HCT116 (cell line): ENCODE results near the gene RASL12.

Experiments
- EGR1 ChIP-seq: IDR thresholded peaks from 2 replicates; pipeline ENCODE4 v1.6.1; 2012; ENCODE audit warnings: low read depth
- EZH2 ChIP-seq: fragments of 200-600 bp; sonication (generic); IDR thresholded peaks from 2 replicates; pipeline ENCODE4 v1.6.1; 2017; ENCODE audit warnings: antibody characterized with exemption, mixed run types
- FOSL1 ChIP-seq: IDR thresholded peaks from 2 replicates; pipeline ENCODE4 v1.6.1; 2012; ENCODE audit warnings: low read depth
- POLR2A ChIP-seq: IDR thresholded peaks from 2 replicates; pipeline ENCODE4 v1.7.0; 2011; ENCODE audit warnings: borderline replicate concordance; ENCODE audit not compliant: insufficient read depth, insufficient read length; ENCODE audit errors: extremely low read depth
- POLR2AphosphoS5 ChIP-seq: IDR thresholded peaks from 2 replicates; pipeline ENCODE4 v1.6.1; 2011; ENCODE audit warnings: mild to moderate bottlenecking, low read depth, low read length, moderate library complexity
- TCF7L2 ChIP-seq: IDR thresholded peaks from 2 replicates; pipeline ENCODE4 v1.7.0; 2011; ENCODE audit warnings: borderline replicate concordance, inconsistent platforms; ENCODE audit not compliant: insufficient read depth, insufficient read length; ENCODE audit errors: extremely low read depth
- ZFX ChIP-seq: fragments of 450-650 bp; IDR thresholded peaks from 2 replicates; pipeline ENCODE4 v1.6.1; 2017
- ZNF274 ChIP-seq: fragments of 200-500 bp; sonication (Bioruptor generic); IDR thresholded peaks from 2 replicates; pipeline ENCODE4 v1.6.1; 2014; ENCODE audit warnings: mild to moderate bottlenecking, low read depth, low read length, inconsistent platforms
- TF ChIP-seq, protein P1 (sequence below), 3 experiments: fragments of 200-600 bp in 1 of 3; sonication (generic) in 1 of 3; IDR thresholded peaks in 2 of 3; conservative IDR thresholded peaks in 1 of 3; 2 replicates each; pipeline ENCODE4 v1.5.1; 2012 to 2017; ENCODE audit warnings: low read depth in 2 of 3, low read length in 2 of 3, antibody characterized with exemption in 1 of 3, borderline replicate concordance in 1 of 3, control low read depth in 1 of 3, mild to moderate bottlenecking in 1 of 3, mixed read lengths in 1 of 3, mixed run types in 1 of 3, moderate library complexity in 1 of 3; ENCODE audit not compliant: insufficient read depth in 1 of 3
- TF ChIP-seq, protein P2 (sequence below): IDR thresholded peaks from 2 replicates; pipeline ENCODE4 v1.6.1; 2012; ENCODE audit warnings: low read depth
- TF ChIP-seq, protein P3 (sequence below): IDR thresholded peaks from 2 replicates; pipeline ENCODE4 v1.6.1; 2012

DNA sequence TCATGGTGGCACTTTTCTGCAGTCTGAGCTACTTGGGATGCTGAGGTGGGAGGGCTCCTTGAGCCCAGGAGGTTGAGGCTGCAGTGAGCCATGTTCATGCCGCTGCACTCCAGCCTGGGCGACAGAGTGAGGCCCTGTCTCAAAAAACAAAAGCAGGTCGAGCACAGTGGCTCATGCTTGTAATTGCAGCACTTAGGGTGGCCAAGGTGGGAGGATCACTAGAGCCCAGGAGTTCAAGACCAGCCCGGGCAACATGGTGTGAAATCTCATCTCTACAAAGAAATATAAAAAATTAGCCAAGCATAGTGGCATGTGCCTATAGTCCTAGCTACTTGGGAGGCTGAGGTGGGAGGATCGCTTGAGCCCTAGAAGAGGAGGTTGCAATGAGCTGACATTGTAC lies 37.2 kb upstream of the RASL12 start:
- TF ChIP-seq POLR2A (no peak), ZNF274 (no peak), POLR2AphosphoS5 (no peak), TCF7L2 (no peak), FOSL1 (no peak), EGR1 (no peak), ZFX (no peak), EZH2 (no peak)
- TF ChIP-seq, protein P1, sequence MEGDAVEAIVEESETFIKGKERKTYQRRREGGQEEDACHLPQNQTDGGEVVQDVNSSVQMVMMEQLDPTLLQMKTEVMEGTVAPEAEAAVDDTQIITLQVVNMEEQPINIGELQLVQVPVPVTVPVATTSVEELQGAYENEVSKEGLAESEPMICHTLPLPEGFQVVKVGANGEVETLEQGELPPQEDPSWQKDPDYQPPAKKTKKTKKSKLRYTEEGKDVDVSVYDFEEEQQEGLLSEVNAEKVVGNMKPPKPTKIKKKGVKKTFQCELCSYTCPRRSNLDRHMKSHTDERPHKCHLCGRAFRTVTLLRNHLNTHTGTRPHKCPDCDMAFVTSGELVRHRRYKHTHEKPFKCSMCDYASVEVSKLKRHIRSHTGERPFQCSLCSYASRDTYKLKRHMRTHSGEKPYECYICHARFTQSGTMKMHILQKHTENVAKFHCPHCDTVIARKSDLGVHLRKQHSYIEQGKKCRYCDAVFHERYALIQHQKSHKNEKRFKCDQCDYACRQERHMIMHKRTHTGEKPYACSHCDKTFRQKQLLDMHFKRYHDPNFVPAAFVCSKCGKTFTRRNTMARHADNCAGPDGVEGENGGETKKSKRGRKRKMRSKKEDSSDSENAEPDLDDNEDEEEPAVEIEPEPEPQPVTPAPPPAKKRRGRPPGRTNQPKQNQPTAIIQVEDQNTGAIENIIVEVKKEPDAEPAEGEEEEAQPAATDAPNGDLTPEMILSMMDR (IDR thresholded peaks at IDR 0.05 in 2 of 3, conservative IDR thresholded peaks at IDR 0.05 in 1 of 3; ENCODE audit: borderline replicate concordance in 1 of 3, insufficient read depth in 1 of 3, low read depth in 2 of 3, low read length in 2 of 3): no peak
- TF ChIP-seq, protein P2, sequence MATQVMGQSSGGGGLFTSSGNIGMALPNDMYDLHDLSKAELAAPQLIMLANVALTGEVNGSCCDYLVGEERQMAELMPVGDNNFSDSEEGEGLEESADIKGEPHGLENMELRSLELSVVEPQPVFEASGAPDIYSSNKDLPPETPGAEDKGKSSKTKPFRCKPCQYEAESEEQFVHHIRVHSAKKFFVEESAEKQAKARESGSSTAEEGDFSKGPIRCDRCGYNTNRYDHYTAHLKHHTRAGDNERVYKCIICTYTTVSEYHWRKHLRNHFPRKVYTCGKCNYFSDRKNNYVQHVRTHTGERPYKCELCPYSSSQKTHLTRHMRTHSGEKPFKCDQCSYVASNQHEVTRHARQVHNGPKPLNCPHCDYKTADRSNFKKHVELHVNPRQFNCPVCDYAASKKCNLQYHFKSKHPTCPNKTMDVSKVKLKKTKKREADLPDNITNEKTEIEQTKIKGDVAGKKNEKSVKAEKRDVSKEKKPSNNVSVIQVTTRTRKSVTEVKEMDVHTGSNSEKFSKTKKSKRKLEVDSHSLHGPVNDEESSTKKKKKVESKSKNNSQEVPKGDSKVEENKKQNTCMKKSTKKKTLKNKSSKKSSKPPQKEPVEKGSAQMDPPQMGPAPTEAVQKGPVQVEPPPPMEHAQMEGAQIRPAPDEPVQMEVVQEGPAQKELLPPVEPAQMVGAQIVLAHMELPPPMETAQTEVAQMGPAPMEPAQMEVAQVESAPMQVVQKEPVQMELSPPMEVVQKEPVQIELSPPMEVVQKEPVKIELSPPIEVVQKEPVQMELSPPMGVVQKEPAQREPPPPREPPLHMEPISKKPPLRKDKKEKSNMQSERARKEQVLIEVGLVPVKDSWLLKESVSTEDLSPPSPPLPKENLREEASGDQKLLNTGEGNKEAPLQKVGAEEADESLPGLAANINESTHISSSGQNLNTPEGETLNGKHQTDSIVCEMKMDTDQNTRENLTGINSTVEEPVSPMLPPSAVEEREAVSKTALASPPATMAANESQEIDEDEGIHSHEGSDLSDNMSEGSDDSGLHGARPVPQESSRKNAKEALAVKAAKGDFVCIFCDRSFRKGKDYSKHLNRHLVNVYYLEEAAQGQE: no peak
- TF ChIP-seq, protein P3, sequence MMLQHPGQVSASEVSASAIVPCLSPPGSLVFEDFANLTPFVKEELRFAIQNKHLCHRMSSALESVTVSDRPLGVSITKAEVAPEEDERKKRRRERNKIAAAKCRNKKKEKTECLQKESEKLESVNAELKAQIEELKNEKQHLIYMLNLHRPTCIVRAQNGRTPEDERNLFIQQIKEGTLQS: no peak
